Smooth muscle cell (in vitro differentiated cells): ENCODE results near the gene MYO16. TPM values are rescaled to one million over a fixed set of nuclear protein-coding genes. Genes with fewer than 3 reads are reported as not detected.

Experiments used
- DNase-seq: peaks from one replicate; lab custom pipeline; 2025; ENCODE audit not compliant: unreplicated experiment; lab: John Stamatoyannopoulos, UW
- H2AFZ ChIP-seq: fragments of 200-600 bp; sonication (generic); 2 replicates; pipeline ENCODE4 v1.6.0; 2016; ENCODE audit warnings: antibody characterized with exemption, low read depth, mild to moderate bottlenecking
- H3F3A ChIP-seq: fragments of 200-600 bp; sonication (generic); 2 replicates; pipeline ENCODE4 v1.6.0; 2017; ENCODE audit warnings: antibody characterized with exemption, low read depth
- H3K27ac ChIP-seq: fragments of 200-600 bp; sonication (generic); 2 replicates; pipeline ENCODE4 v1.5.1; 2016; ENCODE audit warnings: low read depth, mild to moderate bottlenecking
- H3K27me3 ChIP-seq: fragments of 200-600 bp; sonication (generic); 2 replicates; pipeline ENCODE4 v1.6.1; 2016; ENCODE audit warnings: low read depth, mild to moderate bottlenecking
- H3K36me3 ChIP-seq: fragments of 200-600 bp; sonication (generic); 2 replicates; pipeline ENCODE4 v1.5.1; 2016; ENCODE audit warnings: low read depth
- H3K4me1 ChIP-seq: fragments of 200-600 bp; sonication (generic); 2 replicates; pipeline ENCODE4 v1.5.1; 2016; ENCODE audit warnings: low read depth
- H3K4me2 ChIP-seq: fragments of 200-600 bp; sonication (generic); 2 replicates; pipeline ENCODE4 v1.6.0; 2016; ENCODE audit warnings: mild to moderate bottlenecking
- H3K4me3 ChIP-seq: fragments of 200-600 bp; sonication (generic); 2 replicates; pipeline ENCODE4 v1.5.1; 2016; ENCODE audit warnings: mild to moderate bottlenecking
- H3K79me2 ChIP-seq: fragments of 200-600 bp; sonication (generic); 2 replicates; pipeline ENCODE4 v1.6.0; 2016; ENCODE audit warnings: low read depth, mild to moderate bottlenecking
- H3K9ac ChIP-seq: fragments of 200-600 bp; sonication (generic); 2 replicates; pipeline ENCODE4 v1.6.0; 2016; ENCODE audit warnings: low read depth
- H3K9me3 ChIP-seq: fragments of 200-600 bp; sonication (generic); replicated peaks from 2 replicates; pipeline ENCODE4 v1.5.1; 2016; ENCODE audit warnings: low read depth
- H4K20me1 ChIP-seq: fragments of 200-600 bp; sonication (generic); 2 replicates; pipeline ENCODE4 v1.6.0; 2016; ENCODE audit warnings: low read depth
- WGBS: methylation state at CpG from one replicate; pipeline ENCODE4 v1.1.7; 2016; ENCODE audit warnings: low lambda C conversion rate; 5-methylcytosine and 5-hydroxymethylcytosine counted together
- polyA plus RNA-seq: library from polyadenylated mRNA; unstranded; fragments of >200 nt; fragmentation: Nextera tagmentation; extraction: Ambion mirVana; gene quantifications from 2 replicates; pipeline ENCODE4 v1.2.1, GENCODE V29; 2016
- total RNA-seq: library from RNA; depleted of rRNA; stranded (reverse); fragments of >200 nt; gene quantifications from 2 replicates; pipeline ENCODE4 v1.2.3, GENCODE V29; 2014
- TF ChIP-seq, protein P1 (sequence below): fragments of 200-600 bp; sonication (generic); IDR thresholded peaks from 2 replicates; pipeline ENCODE4 v1.5.1; 2017; ENCODE audit warnings: borderline replicate concordance, mild to moderate bottlenecking, antibody characterized with exemption; ENCODE audit not compliant: insufficient read depth, poor library complexity, severe bottlenecking

MYO16 gene
- total and polyA plus RNA-seq, 2 experiments from 2014 or later = not detected

GRCh38 chr13:108960006-108960405, 330.6 kb downstream of the MYO16 start:
- TF ChIP-seq, protein P1, sequence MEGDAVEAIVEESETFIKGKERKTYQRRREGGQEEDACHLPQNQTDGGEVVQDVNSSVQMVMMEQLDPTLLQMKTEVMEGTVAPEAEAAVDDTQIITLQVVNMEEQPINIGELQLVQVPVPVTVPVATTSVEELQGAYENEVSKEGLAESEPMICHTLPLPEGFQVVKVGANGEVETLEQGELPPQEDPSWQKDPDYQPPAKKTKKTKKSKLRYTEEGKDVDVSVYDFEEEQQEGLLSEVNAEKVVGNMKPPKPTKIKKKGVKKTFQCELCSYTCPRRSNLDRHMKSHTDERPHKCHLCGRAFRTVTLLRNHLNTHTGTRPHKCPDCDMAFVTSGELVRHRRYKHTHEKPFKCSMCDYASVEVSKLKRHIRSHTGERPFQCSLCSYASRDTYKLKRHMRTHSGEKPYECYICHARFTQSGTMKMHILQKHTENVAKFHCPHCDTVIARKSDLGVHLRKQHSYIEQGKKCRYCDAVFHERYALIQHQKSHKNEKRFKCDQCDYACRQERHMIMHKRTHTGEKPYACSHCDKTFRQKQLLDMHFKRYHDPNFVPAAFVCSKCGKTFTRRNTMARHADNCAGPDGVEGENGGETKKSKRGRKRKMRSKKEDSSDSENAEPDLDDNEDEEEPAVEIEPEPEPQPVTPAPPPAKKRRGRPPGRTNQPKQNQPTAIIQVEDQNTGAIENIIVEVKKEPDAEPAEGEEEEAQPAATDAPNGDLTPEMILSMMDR = no peak
- no peaks in the 10 kb centered on the region for H4K20me1 ChIP-seq
- no peaks in the 10 kb centered on the region for H3K9me3 ChIP-seq
- no peaks in the 10 kb centered on the region for H3K36me3 ChIP-seq
- no peaks in the 10 kb centered on the region for H3K4me1 ChIP-seq
- no peak overlapping the region for H3K4me3 ChIP-seq
- H3K9ac ChIP-seq = no peak overlapping the region
- peaks cover 2% of the 10 kb centered on the region for H3K27me3 ChIP-seq
- H3K4me2 ChIP-seq = no peak overlapping the region
- WGBS = 94% methylated on average over 6 of the region's 6 CpGs
- no peak overlapping the region for H2AFZ ChIP-seq
- no peaks in the 10 kb centered on the region for H3F3A ChIP-seq
- no peak for DNase-seq
- no peak overlapping the region for H3K27ac ChIP-seq
- H3K79me2 ChIP-seq = no peaks in the 10 kb centered on the region

- Histone ChIP-seq H3K4me1 (no peaks in the 10 kb centered on the region), H3K9me3 (no peaks in the 10 kb centered on the region), H3K4me2 (no peak overlapping the region), H2AFZ (no peak overlapping the region), H3K36me3 (no peaks in the 10 kb centered on the region), H3F3A (no peaks in the 10 kb centered on the region), H3K79me2 (no peaks in the 10 kb centered on the region), H3K9ac (no peak overlapping the region), H3K27ac (no peak overlapping the region), H3K27me3 (no peaks in the 10 kb centered on the region), H4K20me1 (no peaks in the 10 kb centered on the region), H3K4me3 (no peak overlapping the region)
- TF ChIP-seq, protein P1 = peak; percentile 85
- WGBS = 13% methylated on average over 7 of the region's 7 CpGs
- no peak for DNase-seq
Measured at GRCh38 chr13:108961542-108962125, 332.2 kb downstream of the MYO16 start.

DNA sequence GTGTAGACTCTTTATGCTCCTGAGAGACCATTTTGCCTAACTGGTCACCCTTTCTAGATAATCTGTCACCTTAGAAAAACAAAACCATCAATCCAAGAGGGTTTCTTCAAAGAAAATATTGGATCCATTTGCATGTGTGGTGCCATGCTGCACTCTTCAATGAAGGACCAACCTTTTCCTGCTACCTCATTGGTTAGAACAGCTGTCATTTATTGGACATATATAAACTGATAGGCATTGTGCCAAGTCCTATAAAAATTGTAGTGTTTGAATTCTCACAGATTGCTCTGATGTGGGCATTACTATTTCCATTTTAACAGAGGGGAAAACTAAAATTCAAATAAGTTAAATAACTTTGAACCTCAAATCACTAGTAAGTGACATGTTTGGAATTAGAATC, 333.2 kb downstream of the MYO16 start:
- H2AFZ ChIP-seq = no peak overlapping the region
- no peaks in the 10 kb centered on the region for H3K79me2 ChIP-seq
- DNase-seq = no peak
- no peaks in the 10 kb centered on the region for H3F3A ChIP-seq
- H3K27me3 ChIP-seq = no peaks in the 10 kb centered on the region
- H4K20me1 ChIP-seq = no peaks in the 10 kb centered on the region
- H3K9ac ChIP-seq = no peak overlapping the region
- no peaks in the 10 kb centered on the region for H3K36me3 ChIP-seq
- H3K4me2 ChIP-seq = no peak overlapping the region
- TF ChIP-seq, protein P1 = no peak
- H3K9me3 ChIP-seq = no peaks in the 10 kb centered on the region
- no peak overlapping the region for H3K27ac ChIP-seq
- H3K4me1 ChIP-seq = no peaks in the 10 kb centered on the region
- no peak overlapping the region for H3K4me3 ChIP-seq

DNA sequence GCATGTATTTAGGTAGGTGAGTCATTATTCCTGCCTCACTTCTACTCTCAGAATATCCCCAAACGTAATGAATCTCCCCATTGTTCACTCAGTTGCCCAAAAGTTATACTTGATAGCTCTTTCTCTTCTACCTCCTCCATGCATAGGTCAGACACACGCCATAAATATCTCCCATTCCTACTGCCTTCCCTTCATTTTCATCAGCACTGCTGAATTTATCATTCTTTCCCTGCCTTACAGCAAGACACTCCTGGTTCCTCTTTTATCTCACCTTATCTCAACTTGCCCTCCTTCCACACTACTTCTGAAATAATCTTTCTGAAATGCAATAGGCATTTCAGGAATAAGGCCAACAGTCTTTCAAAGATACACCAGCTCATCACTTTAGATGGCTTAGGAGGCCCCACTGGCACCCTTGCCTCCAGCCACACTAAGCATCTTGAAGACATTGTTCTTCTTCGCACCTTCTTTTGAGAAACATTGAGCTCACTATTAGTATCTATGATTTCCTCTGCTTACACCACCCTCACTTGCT, 333.9 kb downstream of the MYO16 start:
- H2AFZ ChIP-seq = no peak overlapping the region
- H3K9ac ChIP-seq = no peak overlapping the region
- H3K4me2 ChIP-seq = no peak overlapping the region
- H3K27ac ChIP-seq = no peak overlapping the region
- no peaks in the 10 kb centered on the region for H3F3A ChIP-seq
- 90% methylated on average over 3 of the region's 3 CpGs for whole genome bisulfite sequencing
- H3K4me3 ChIP-seq = no peak overlapping the region
- H3K36me3 ChIP-seq = no peaks in the 10 kb centered on the region
- H3K79me2 ChIP-seq = no peaks in the 10 kb centered on the region
- no peaks in the 10 kb centered on the region for H4K20me1 ChIP-seq
- no peaks in the 10 kb centered on the region for H3K4me1 ChIP-seq
- no peak for DNase-seq
- H3K9me3 ChIP-seq = no peaks in the 10 kb centered on the region
- no peaks in the 10 kb centered on the region for H3K27me3 ChIP-seq
- TF ChIP-seq, protein P1 = no peak
